NB4 (cell line): ENCODE results near the gene DPP4.

Experiments used
- CTCF ChIP-seq: IDR thresholded peaks from one replicate; pipeline ENCODE4 v1.5.1; 2012; ENCODE audit warnings: low read depth, low read length
- POLR2A ChIP-seq: IDR thresholded peaks from 2 replicates; pipeline ENCODE4 v1.6.1; 2011; ENCODE audit warnings: mild to moderate bottlenecking; ENCODE audit not compliant: insufficient read length; ENCODE audit errors: extremely low read depth
- TF ChIP-seq, protein P1 (sequence below): IDR thresholded peaks from 2 replicates; pipeline ENCODE4 v1.6.1; 2011; ENCODE audit warnings: low read depth, low read length

DNA sequence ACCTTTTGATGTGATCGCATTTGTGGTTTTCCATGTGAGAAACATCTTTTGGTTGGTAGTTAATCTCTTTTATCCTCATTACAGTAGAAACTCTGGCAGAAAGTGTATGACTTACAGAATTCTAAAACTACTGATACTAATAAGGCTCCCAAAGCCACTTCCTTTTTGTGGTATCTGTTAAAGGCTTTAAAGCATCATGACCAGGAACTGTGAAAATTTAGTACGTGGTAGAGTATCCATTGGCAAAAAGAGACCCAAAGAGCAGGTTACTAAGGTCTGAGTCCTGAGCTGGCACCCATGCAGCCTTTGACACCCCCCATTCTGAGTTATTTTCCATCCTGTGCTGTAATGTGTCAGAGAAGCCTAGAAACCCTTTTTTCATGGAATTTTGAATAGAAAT lies 94.5 kb downstream of the DPP4 start:
- no peak for TF ChIP-seq CTCF
- TF ChIP-seq POLR2A = no peak
- TF ChIP-seq, protein P1, sequence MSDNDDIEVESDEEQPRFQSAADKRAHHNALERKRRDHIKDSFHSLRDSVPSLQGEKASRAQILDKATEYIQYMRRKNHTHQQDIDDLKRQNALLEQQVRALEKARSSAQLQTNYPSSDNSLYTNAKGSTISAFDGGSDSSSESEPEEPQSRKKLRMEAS = no peak
